Upper lobe of left lung (tissue), 6 donors: ENCODE results near the gene CAMTA2. TPM values are rescaled to one million over a fixed set of nuclear protein-coding genes. Genes with fewer than 3 reads are reported as not detected.
A peak's percentile ranks its signal among the peaks of the same experiment; 100 is the strongest.

ENCODE experiments used
- ATAC-seq, 2 donors: fragments of 200-7000 bp; cut with Tn5 transposase; one replicate each; pipeline ENCODE4 v1.9.1; 2022; ENCODE audit warnings: mild to moderate bottlenecking in 2 of 2, moderate library complexity in 2 of 2; ENCODE audit not compliant: low FRiP score in 2 of 2
- DNase-seq, 2 donors: peaks; one replicate each; pipeline ENCODE4 v3.0.0-alpha.2; 2019 to 2020
- H3K27ac ChIP-seq, 4 donors: fragments of 200-600 bp; sonication (generic); one replicate each; pipeline ENCODE4 v1.5.1; 2016 to 2019
- H3K27me3 ChIP-seq, 4 donors: fragments of 200-600 bp; sonication (generic); one replicate each; pipeline ENCODE4 v1.5.1; 2017 to 2019
- H3K36me3 ChIP-seq, 4 donors: fragments of 200-600 bp; sonication (generic); one replicate each; pipeline ENCODE4 v1.5.1; 2016 to 2019
- H3K4me1 ChIP-seq, 4 donors: fragments of 200-600 bp; sonication (generic); one replicate each; pipeline ENCODE4 v1.5.1; 2018 to 2019
- H3K4me3 ChIP-seq, 4 donors: fragments of 200-600 bp; sonication (generic); one replicate each; pipeline ENCODE4 v1.5.1; 2017 to 2019; ENCODE audit warnings: mild to moderate bottlenecking in 2 of 4, moderate library complexity in 1 of 4
- H3K9me3 ChIP-seq, 4 donors: fragments of 200-600 bp; sonication (generic); one replicate each; pipeline ENCODE4 v1.5.1; 2018 to 2019
- EP300 ChIP-seq, 4 donors: sonication (generic); formaldehyde crosslinking; IDR thresholded peaks; one replicate each; pipeline ENCODE4 v1.5.1; 2017; ENCODE audit warnings: antibody characterized with exemption in 4 of 4, control low read depth in 2 of 4
- POLR2A ChIP-seq, 4 donors: fragments of 450-650 bp; IDR thresholded peaks; one replicate each; pipeline ENCODE4 v1.5.1; 2016 to 2017; ENCODE audit warnings: antibody characterized with exemption in 4 of 4, mild to moderate bottlenecking in 2 of 4
- POLR2AphosphoS5 ChIP-seq, 2 donors: sonication (generic); formaldehyde crosslinking; IDR thresholded peaks; one replicate each; pipeline ENCODE4 v1.5.1; 2017; ENCODE audit warnings: antibody characterized with exemption in 2 of 2
- WGBS, 2 donors: methylation state at CpG; one replicate each; pipeline ENCODE4 v1.1.5; 2017 to 2018; 5-methylcytosine and 5-hydroxymethylcytosine counted together
- total RNA-seq, 6 donors: library from RNA; depleted of rRNA in 4 of 6; stranded (reverse); fragments of >200 nt in 4 of 6; gene quantifications; one replicate each; pipeline versions ENCODE4 v1.1.0 to v1.2.1, GENCODE V29; 2016 to 2021
- TF ChIP-seq, protein P1 (sequence below), 6 experiments: fragments of 450-650 bp in 4 of 6; fragments of 200-600 bp in 2 of 6; sonication (generic) in 2 of 6; IDR thresholded peaks; one replicate each; pipeline ENCODE4 v1.5.1; 2016 to 2019; ENCODE audit warnings: antibody characterized with exemption in 6 of 6
- donor health status: DM: no; HTN: no; CAD: no; lungs with moderate emphysema.
- donor health status: DM: no; HTN: yes; CAD: no; lungs with severe emphysema.

The CAMTA2 gene
- total RNA-seq, 6 donors from 2014 or later = 27.1 to 162 (median 50.8) TPM

DNA sequence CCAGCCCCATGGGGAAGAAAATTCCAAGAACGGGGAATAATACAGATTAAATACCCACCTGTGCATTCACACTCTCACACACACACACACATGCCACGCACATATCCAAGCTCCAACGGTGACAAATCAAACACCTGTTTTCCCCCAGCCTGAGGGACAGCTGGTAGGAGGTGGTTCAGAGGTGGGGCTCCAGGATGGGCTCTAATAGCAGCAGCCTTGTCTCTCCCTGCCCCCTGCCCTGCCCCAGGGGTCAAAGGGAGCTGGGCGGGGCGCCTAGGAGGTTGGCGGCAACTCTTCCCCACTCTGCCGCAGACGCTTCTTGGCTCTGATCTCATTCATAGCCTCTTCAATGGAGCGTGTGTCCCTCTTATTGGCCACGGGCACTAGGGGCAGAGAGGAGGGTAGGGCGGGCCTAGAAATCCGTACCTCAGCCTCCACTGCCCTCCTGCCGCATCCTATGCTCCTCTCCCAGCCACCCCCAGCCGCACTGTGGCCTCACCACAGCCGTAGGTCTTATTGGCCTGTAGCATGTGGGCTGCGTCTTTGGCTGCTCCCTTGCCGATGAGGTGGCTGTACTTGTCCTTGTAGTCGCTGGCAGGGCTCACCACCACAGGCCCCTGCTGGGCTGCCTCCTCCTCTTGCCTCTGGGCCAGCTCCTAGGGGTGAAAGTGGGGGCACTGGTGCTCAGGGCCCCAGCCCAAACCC lies 28.1 kb downstream of the CAMTA2 start:
- Histone ChIP-seq H3K27ac (no peak overlapping the region), H3K27me3 (no peaks in the 10 kb centered on the region), H3K4me3 (no peak overlapping the region), H3K4me1 (no peaks in the 10 kb centered on the region), H3K36me3 (peaks cover 9 to 34% (median 28%) of the 10 kb centered on the region in 4 donors), H3K9me3 (no peaks in the 10 kb centered on the region)
- DNase-seq (no peak), ATAC-seq (no peak)
- no peak for TF ChIP-seq EP300 (IDR thresholded peaks at IDR 0.05)
- TF ChIP-seq, protein P1, sequence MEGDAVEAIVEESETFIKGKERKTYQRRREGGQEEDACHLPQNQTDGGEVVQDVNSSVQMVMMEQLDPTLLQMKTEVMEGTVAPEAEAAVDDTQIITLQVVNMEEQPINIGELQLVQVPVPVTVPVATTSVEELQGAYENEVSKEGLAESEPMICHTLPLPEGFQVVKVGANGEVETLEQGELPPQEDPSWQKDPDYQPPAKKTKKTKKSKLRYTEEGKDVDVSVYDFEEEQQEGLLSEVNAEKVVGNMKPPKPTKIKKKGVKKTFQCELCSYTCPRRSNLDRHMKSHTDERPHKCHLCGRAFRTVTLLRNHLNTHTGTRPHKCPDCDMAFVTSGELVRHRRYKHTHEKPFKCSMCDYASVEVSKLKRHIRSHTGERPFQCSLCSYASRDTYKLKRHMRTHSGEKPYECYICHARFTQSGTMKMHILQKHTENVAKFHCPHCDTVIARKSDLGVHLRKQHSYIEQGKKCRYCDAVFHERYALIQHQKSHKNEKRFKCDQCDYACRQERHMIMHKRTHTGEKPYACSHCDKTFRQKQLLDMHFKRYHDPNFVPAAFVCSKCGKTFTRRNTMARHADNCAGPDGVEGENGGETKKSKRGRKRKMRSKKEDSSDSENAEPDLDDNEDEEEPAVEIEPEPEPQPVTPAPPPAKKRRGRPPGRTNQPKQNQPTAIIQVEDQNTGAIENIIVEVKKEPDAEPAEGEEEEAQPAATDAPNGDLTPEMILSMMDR (IDR thresholded peaks at IDR 0.05) = no peak
- TF ChIP-seq POLR2AphosphoS5 (IDR thresholded peaks at IDR 0.05) = no peak
- TF ChIP-seq POLR2A (IDR thresholded peaks at IDR 0.05) = no peak
- WGBS, 2 donors = 92% methylated on average over 15 to 18 of the region's 18 CpGs

DNA sequence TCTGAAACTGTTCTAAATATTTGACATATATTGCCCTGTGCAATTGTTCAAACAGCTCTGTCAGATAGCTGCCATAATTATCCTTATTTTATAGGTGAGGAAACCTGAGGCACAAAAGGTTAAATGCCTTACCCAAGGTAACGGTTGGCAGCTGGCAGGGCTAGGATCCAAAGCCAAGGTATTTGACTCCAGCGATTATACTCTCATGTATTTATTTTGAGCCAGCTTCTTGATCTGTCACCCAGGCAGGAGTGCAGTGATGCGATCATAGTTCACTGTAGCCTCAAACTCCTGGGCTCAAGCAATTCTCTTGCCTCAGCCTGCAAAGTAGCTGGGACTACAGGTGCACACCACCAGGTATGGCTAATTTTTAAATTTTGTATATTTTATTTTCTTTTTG lies 29.4 kb downstream of the CAMTA2 start:
- Histone ChIP-seq H3K4me3 (no peak overlapping the region), H3K4me1 (no peaks in the 10 kb centered on the region), H3K36me3 (peaks cover 9 to 34% (median 28%) of the 10 kb centered on the region in 4 donors), H3K27ac (no peak overlapping the region), H3K27me3 (no peaks in the 10 kb centered on the region), H3K9me3 (no peaks in the 10 kb centered on the region)
- DNase-seq (no peak), ATAC-seq (no peak)
- WGBS, 2 donors = 78 to 84% methylated on average over 3 of the region's 3 CpGs
- TF ChIP-seq, protein P1 (IDR thresholded peaks at IDR 0.05) = no peak
- TF ChIP-seq POLR2AphosphoS5 (IDR thresholded peaks at IDR 0.05) (no peak), EP300 (IDR thresholded peaks at IDR 0.05) (no peak), POLR2A (IDR thresholded peaks at IDR 0.05) (no peak)

DNA sequence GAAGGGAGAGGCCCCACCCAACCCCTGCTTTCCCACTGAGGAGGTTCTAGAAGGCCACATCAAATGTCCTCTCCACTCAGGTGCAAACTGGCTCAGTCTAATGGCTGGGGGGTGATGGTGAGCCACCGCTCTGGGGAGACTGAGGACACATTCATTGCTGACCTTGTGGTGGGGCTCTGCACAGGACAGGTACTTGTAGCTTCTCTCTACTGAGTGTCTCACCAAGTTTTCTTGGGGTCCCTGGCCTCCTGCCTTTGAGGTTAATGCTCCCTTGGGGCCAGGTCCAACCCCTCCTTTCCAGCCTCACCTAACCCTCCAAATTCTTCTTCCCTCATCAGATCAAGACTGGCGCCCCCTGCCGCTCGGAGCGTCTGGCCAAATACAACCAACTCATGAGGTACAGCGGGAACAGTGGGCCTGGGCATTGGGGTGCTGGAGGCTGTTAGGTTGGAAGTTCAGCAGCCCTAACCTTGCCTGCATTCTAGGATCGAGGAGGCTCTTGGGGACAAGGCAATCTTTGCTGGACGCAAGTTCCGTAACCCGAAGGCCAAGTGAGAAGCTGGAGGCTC lies 30.9 kb downstream of the CAMTA2 start:
- ATAC-seq (no peak), DNase-seq (peak in 1 of 2 donors; percentile 83)
- Histone ChIP-seq H3K4me1 (no peaks in the 10 kb centered on the region), H3K27ac (no peak overlapping the region), H3K36me3 (peaks cover 9 to 34% (median 28%) of the 10 kb centered on the region in 4 donors), H3K27me3 (no peaks in the 10 kb centered on the region), H3K9me3 (no peaks in the 10 kb centered on the region), H3K4me3 (no peak overlapping the region)
- TF ChIP-seq, protein P1 (IDR thresholded peaks at IDR 0.05) = peak in 1 of 6 experiments; percentile 6
- TF ChIP-seq EP300 (IDR thresholded peaks at IDR 0.05) (no peak), POLR2AphosphoS5 (IDR thresholded peaks at IDR 0.05) (no peak)
- 71 to 79% methylated on average over 5 to 10 of the region's 10 CpGs for WGBS, 2 donors

DNA sequence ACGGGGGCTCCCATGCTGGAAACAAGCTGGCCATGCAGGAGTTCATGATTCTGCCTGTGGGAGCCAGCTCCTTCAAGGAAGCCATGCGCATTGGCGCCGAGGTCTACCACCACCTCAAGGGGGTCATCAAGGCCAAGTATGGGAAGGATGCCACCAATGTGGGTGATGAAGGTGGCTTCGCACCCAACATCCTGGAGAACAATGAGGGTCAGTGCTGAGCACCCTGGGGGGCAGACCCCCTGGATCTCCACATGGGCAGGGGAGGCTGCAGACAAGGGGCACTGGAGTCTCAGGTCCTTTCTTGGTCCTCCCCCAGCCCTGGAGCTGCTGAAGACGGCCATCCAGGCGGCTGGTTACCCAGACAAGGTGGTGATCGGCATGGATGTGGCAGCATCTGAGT lies 32.4 kb downstream of the CAMTA2 start:
- DNase-seq (no peak), ATAC-seq (no peak)
- no peak overlapping the region for H3K27ac ChIP-seq
- peaks cover 9 to 22% (median 16%) of the 10 kb centered on the region in 4 donors for H3K36me3 ChIP-seq
- no peaks in the 10 kb centered on the region for H3K27me3 ChIP-seq
- H3K9me3 ChIP-seq = no peaks in the 10 kb centered on the region
- 86 to 96% methylated on average over 1 to 8 of the region's 8 CpGs for WGBS, 2 donors
- H3K4me3 ChIP-seq = no peak overlapping the region
- H3K4me1 ChIP-seq = peaks cover 8 to 14% (median 13%) of the 10 kb centered on the region in 4 donors
- no peak for TF ChIP-seq EP300 (IDR thresholded peaks at IDR 0.05)
- no peak for TF ChIP-seq POLR2AphosphoS5 (IDR thresholded peaks at IDR 0.05)
- no peak for TF ChIP-seq POLR2A (IDR thresholded peaks at IDR 0.05)
- TF ChIP-seq, protein P1 (IDR thresholded peaks at IDR 0.05) = no peak
